B cell (primary cell): Measurements from ENCODE around the gene ZDHHC11. TPM values are rescaled to one million over a fixed set of nuclear protein-coding genes. Genes with fewer than 3 reads are reported as not detected.

Source experiments
- ATAC-seq: fragments of 200-7000 bp; cut with Tn5 transposase; one replicate; pipeline ENCODE4 v1.10.0; 2021; ENCODE audit warnings: low read depth, mild to moderate bottlenecking, moderate number of reproducible peaks, moderate library complexity
- CTCF ChIA-PET: fragments of 350-600 bp; sonication (Branson Sonifier 250); formaldehyde crosslinking; loops from one replicate; lab custom pipeline; 2021; ENCODE audit warnings: antibody characterized with exemption, inconsistent platforms; lab: Charles Lee
- POLR2A ChIA-PET: fragments of 350-600 bp; sonication (Branson Sonifier 250); formaldehyde crosslinking; loops from one replicate; lab custom pipeline; 2021; ENCODE audit warnings: antibody characterized with exemption; lab: Charles Lee
- DNase-seq: peaks from one replicate; pipeline ENCODE4 v3.0.0; 2013
- H2AFZ ChIP-seq: 2 replicates; pipeline ENCODE4 v1.6.1; 2012; ENCODE audit warnings: mild to moderate bottlenecking, low read depth, low read length; ENCODE audit not compliant: insufficient read depth, poor library complexity, severe bottlenecking
- H3K27ac ChIP-seq, 2 donors: 1 replicate in 1 of 2; 2 replicates in 1 of 2; pipeline ENCODE4 v1.5.1; 2012 to 2013; ENCODE audit warnings: low read length in 2 of 2, mild to moderate bottlenecking in 2 of 2, moderate library complexity in 1 of 2
- H3K27me3 ChIP-seq, 4 experiments: fragments of 200-600 bp in 1 of 4; sonication (generic) in 1 of 4; replicated peaks in 1 of 4; 1 replicate in 2 of 4; 2 replicates in 2 of 4; pipeline versions ENCODE4 v1.6.1 to v1.7.0; 2013 to 2016; ENCODE audit warnings: low read length in 3 of 4, mild to moderate bottlenecking in 2 of 4, mixed read lengths in 1 of 4, moderate library complexity in 1 of 4; ENCODE audit not compliant: insufficient read depth in 4 of 4, control insufficient read depth in 3 of 4; ENCODE audit errors: control extremely low read depth in 1 of 4
- H3K36me3 ChIP-seq, 2 experiments: replicated peaks in 1 of 2; 1 replicate in 1 of 2; 2 replicates in 1 of 2; pipeline versions ENCODE4 v1.6.1 to v1.7.1; 2013; ENCODE audit warnings: low read length in 1 of 2; ENCODE audit not compliant: insufficient read depth in 2 of 2, control insufficient read depth in 1 of 2; ENCODE audit errors: control extremely low read depth in 1 of 2, extremely low read depth in 1 of 2
- H3K4me1 ChIP-seq, 2 donors: fragments of 200-600 bp in 1 of 2; sonication (generic) in 1 of 2; 1 replicate in 1 of 2; 2 replicates in 1 of 2; pipeline versions ENCODE4 v1.5.1 to v1.6.1; 2013 to 2017; ENCODE audit warnings: low read length in 2 of 2; ENCODE audit not compliant: control insufficient read depth in 2 of 2, insufficient read depth in 2 of 2
- H3K4me2 ChIP-seq: replicated peaks from 2 replicates; pipeline ENCODE3; 2012; ENCODE audit warnings: mild to moderate bottlenecking, low read depth, low read length; ENCODE audit not compliant: poor library complexity, severe bottlenecking
- H3K4me3 ChIP-seq, 5 experiments: fragments of 200-600 bp in 1 of 5; sonication (generic) in 1 of 5; 1 replicate in 3 of 5; 2 replicates in 2 of 5; pipeline versions ENCODE4 v1.5.1 to v1.7.0; 2011 to 2016; ENCODE audit warnings: low read length in 4 of 5, mild to moderate bottlenecking in 4 of 5, low read depth in 2 of 5, control low read depth in 1 of 5, moderate library complexity in 1 of 5; ENCODE audit not compliant: insufficient read depth in 1 of 5; ENCODE audit errors: control extremely low read depth in 1 of 5, extremely low read depth in 1 of 5
- H3K79me2 ChIP-seq: fragments of 200-600 bp; sonication (generic); one replicate; pipeline ENCODE4 v1.6.0; 2016; ENCODE audit warnings: low read length; ENCODE audit not compliant: control insufficient read depth, insufficient read depth
- H3K9ac ChIP-seq: fragments of 200-600 bp; sonication (generic); 2 replicates; pipeline ENCODE4 v1.6.1; 2017; ENCODE audit warnings: mild to moderate bottlenecking, low read length, moderate library complexity
- H3K9me3 ChIP-seq, 3 donors: one replicate each; pipeline versions ENCODE4 v1.6.1 to v1.7.1; 2013; ENCODE audit warnings: low read length in 2 of 3; ENCODE audit not compliant: control insufficient read depth in 2 of 3, insufficient read depth in 1 of 3; ENCODE audit errors: control extremely low read depth in 1 of 3
- H4K20me1 ChIP-seq: 2 replicates; pipeline ENCODE4 v1.6.0; 2012; ENCODE audit warnings: mild to moderate bottlenecking, low read length; ENCODE audit not compliant: insufficient read depth, control insufficient read depth, poor library complexity, severe bottlenecking
- H3K27ac Mint-ChIP-seq: one replicate; pipeline ENCODE4 v1.8.0; 2021; ENCODE audit warnings: mixed read lengths
- H3K27me3 Mint-ChIP-seq: one replicate; pipeline ENCODE4 v1.8.0; 2021; ENCODE audit warnings: mixed read lengths
- H3K4me1 Mint-ChIP-seq: one replicate; pipeline ENCODE4 v1.8.0; 2021; ENCODE audit warnings: mixed read lengths
- H3K4me3 Mint-ChIP-seq: one replicate; pipeline ENCODE4 v1.8.0; 2021; ENCODE audit warnings: mixed read lengths
- H3K9me3 Mint-ChIP-seq: one replicate; pipeline ENCODE4 v1.8.0; 2022; ENCODE audit warnings: mixed read lengths; ENCODE audit not compliant: insufficient read depth
- CTCF ChIP-seq: fragments of 200-600 bp; IDR thresholded peaks from one replicate; pipeline ENCODE4 v1.8.0; 2022; ENCODE audit warnings: antibody characterized with exemption, mild to moderate bottlenecking
- EZH2 ChIP-seq: IDR thresholded peaks from 2 replicates; pipeline ENCODE4 v1.6.1; 2012; ENCODE audit warnings: borderline replicate concordance, low read depth, mild to moderate bottlenecking, moderate library complexity, low read length; ENCODE audit not compliant: insufficient read depth, poor library complexity, severe bottlenecking
- WGBS: methylation state at CpG from one replicate; pipeline ENCODE4 v1.1.5; 2013; ENCODE audit warnings: missing lambda C conversion rate; ENCODE audit not compliant: insufficient coverage; 5-methylcytosine and 5-hydroxymethylcytosine counted together
- intact Hi-C: fragments of 100-400 bp; cut with micrococcal nuclease; formaldehyde crosslinking; loops from one replicate; pipeline ENCODE4 v1.10.0; 2022
- polyA plus RNA-seq: library from polyadenylated mRNA; depleted of rRNA; stranded (reverse); fragments of >200 nt; gene quantifications from 2 replicates; pipeline ENCODE4 v1.2.3, GENCODE V29; 2012
- total RNA-seq, 2 donors: library from RNA; stranded (reverse); fragments of 120-200 nt in 1 of 2; gene quantifications; 1 replicate in 1 of 2; 2 replicates in 1 of 2; pipeline versions ENCODE4 v1.2.3 to v1.2.4, GENCODE V29; 2013 to 2022

ZDHHC11 gene
- total and polyA plus RNA-seq, 2 donors (not counting 1 experiment from before 2014, with no cell fraction given) = 0.69 to 3.0 TPM

- Histone ChIP-seq H3K4me2 (no peak overlapping the region), H3K27ac (no peak overlapping the region), H3K79me2 (no peaks in the 10 kb centered on the region), H3K9me3 (peaks cover 0 to 6% (median 0%) of the 10 kb centered on the region in 3 donors), H3K9ac (no peak overlapping the region), H3K27me3 (no peaks in the 10 kb centered on the region), H2AFZ (no peak overlapping the region), H3K4me3 (no peak overlapping the region), H4K20me1 (no peaks in the 10 kb centered on the region), H3K4me1 (no peaks in the 10 kb centered on the region), H3K36me3 (peaks cover 0 to 56% of the 10 kb centered on the region in 2 experiments)
- DNase-seq (no peak), ATAC-seq (no peak)
- TF ChIP-seq CTCF (no peak), EZH2 (no peak)
- WGBS = 94% methylated on average over 15 of the region's 16 CpGs
- Mint-ChIP-seq H3K9me3 (no peaks in the 10 kb centered on the region), H3K27ac (no peak overlapping the region), H3K4me3 (no peak overlapping the region), H3K4me1 (no peaks in the 10 kb centered on the region), H3K27me3 (no peaks in the 10 kb centered on the region)
- intact Hi-C loops = no loop called here
- ChIA-PET CTCF (no interaction called here), POLR2A (no interaction called here)
Measured at GRCh38 chr5:863244-863805, 12.5 kb upstream of the ZDHHC11 start.

GRCh38 chr5:862367-863243 is 11.8 kb upstream of the ZDHHC11 start:
- no peaks in the 10 kb centered on the region for H3K9me3 Mint-ChIP-seq
- no peak overlapping the region for H3K4me3 Mint-ChIP-seq
- intact Hi-C loops = no loop called here
- no peaks in the 10 kb centered on the region for H3K4me1 Mint-ChIP-seq
- DNase-seq (no peak), ATAC-seq (no peak)
- no peak overlapping the region for H3K27ac Mint-ChIP-seq
- no peaks in the 10 kb centered on the region for H3K4me1 ChIP-seq
- no peaks in the 10 kb centered on the region for H3K79me2 ChIP-seq
- no peaks in the 10 kb centered on the region for H3K27me3 Mint-ChIP-seq
- WGBS = 85% methylated on average over 25 of the region's 25 CpGs
- H3K27ac ChIP-seq = no peak overlapping the region
- H3K27me3 ChIP-seq = no peaks in the 10 kb centered on the region
- peaks cover 0 to 50% of the 10 kb centered on the region in 2 experiments for H3K36me3 ChIP-seq
- no peak overlapping the region for H2AFZ ChIP-seq
- no peaks in the 10 kb centered on the region for H4K20me1 ChIP-seq
- peaks cover 0 to 6% (median 0%) of the 10 kb centered on the region in 3 donors for H3K9me3 ChIP-seq
- H3K4me3 ChIP-seq = no peak overlapping the region
- no peak overlapping the region for H3K9ac ChIP-seq
- POLR2A ChIA-PET = no interaction called here
- no peak for TF ChIP-seq EZH2
- CTCF ChIA-PET = no interaction called here
- H3K4me2 ChIP-seq = no peak overlapping the region
